ENCODE results near the gene TMEM178A. TPM values are rescaled to one million over a fixed set of nuclear protein-coding genes. Genes with fewer than 3 reads are reported as not detected.

The TMEM178A gene
- total and polyA plus RNA-seq, 2 of the 8 experiments (the other 6 are each of a cell fraction or from before 2014, with no cell fraction given): 11.2 to 14.9 TPM

DNA sequence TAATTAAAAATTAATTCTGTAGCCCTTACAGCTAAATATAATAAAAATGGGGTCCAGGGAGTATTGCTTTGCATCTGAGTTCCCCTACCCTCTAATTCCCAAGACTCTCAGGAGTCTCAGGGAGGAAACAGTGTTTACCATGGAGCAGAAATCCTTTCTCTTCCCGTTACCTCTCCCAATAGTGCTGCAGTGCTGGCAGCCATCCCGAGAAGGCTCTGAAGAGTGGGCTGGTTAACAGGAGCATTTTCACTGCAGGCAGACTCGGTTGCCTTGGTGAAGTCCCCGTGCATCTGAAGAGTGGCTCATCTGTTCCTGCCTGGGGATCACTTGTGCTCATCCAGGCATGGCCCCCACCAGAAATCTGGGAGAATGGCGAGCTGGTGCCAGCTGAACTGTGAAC, 41.8 kb upstream of the TMEM178A start:
- Histone ChIP-seq H4K5ac (ENCODE audit: insufficient read length, low read depth, low read length) (no peak overlapping the region), H3K9ac (replicated peaks in 1 of 4; ENCODE audit: extremely low read depth in 1 of 4, low read depth in 3 of 4, low read length in 3 of 4) (no peak overlapping the region), H2BK12ac (ENCODE audit: low read depth, low read length) (no peak overlapping the region), H3K27me3 (replicated peaks in 1 of 4; ENCODE audit: control insufficient read depth in 3 of 4, extremely low read depth in 1 of 4, insufficient read depth in 3 of 4, low read length in 3 of 4) (no peaks in the 10 kb centered on the region), H3K79me1 (ENCODE audit: low read depth, low read length) (no peaks in the 10 kb centered on the region), H3K79me2 (ENCODE audit: control insufficient read depth in 1 of 2, insufficient read depth in 2 of 2, low read length in 2 of 2) (no peaks in the 10 kb centered on the region), H3K18ac (ENCODE audit: extremely low read depth, low read length) (no peak overlapping the region), H3K23ac (ENCODE audit: insufficient read length) (no peak overlapping the region), H3K14ac (ENCODE audit: insufficient read length) (no peak overlapping the region), H3K4me2 (ENCODE audit: insufficient read depth in 1 of 2, low read depth in 2 of 2, low read length in 2 of 2) (no peak overlapping the region), H2BK5ac (ENCODE audit: low read depth, low read length) (no peak overlapping the region), H3K56ac (replicated peaks; ENCODE audit: insufficient read length, low read depth, low read length) (no peak overlapping the region), H4K8ac (ENCODE audit: extremely low read depth, insufficient read depth, low read length) (no peak overlapping the region), H3K36me3 (ENCODE audit: control insufficient read depth in 2 of 4, insufficient read depth in 4 of 4, low read length in 3 of 4) (no peaks in the 10 kb centered on the region; a peak in 1 of 8 replicates), H3K4me1 (replicated peaks in 1 of 4; ENCODE audit: control insufficient read depth in 3 of 4, insufficient read depth in 4 of 4, low read length in 3 of 4) (peaks cover 0 to 4% (median 0%) of the 10 kb centered on the region in 4 experiments; a peak in 1 of 7 replicates), H2BK15ac (ENCODE audit: low read length) (no peak overlapping the region), H2AK5ac (ENCODE audit: low read depth, low read length) (no peak overlapping the region), H4K91ac (replicated peaks; ENCODE audit: insufficient read length, low read length) (no peak overlapping the region), H4K20me1 (replicated peaks in 1 of 2; ENCODE audit: control insufficient read depth in 1 of 2, insufficient read depth in 2 of 2, low read length in 2 of 2) (no peaks in the 10 kb centered on the region), H3K9me3 (ENCODE audit: insufficient read depth in 2 of 2, low read depth in 1 of 2, low read length in 1 of 2) (peaks cover 0 to 7% of the 10 kb centered on the region in 2 experiments; a peak in 1 of 4 replicates), H3K4me3 (ENCODE audit: extremely low read depth in 1 of 4, insufficient read depth in 2 of 4, low read depth in 3 of 4, low read length in 4 of 4) (no peak overlapping the region), H2BK120ac (replicated peaks; ENCODE audit: low read depth, low read length) (no peak overlapping the region), H3K27ac (ENCODE audit: low read depth, low read length) (no peak overlapping the region), H3K23me2 (ENCODE audit: low read depth, low read length) (no peaks in the 10 kb centered on the region), H2BK20ac (ENCODE audit: low read length) (no peak overlapping the region), H3K4ac (replicated peaks; ENCODE audit: insufficient read length, low read depth, low read length) (no peak overlapping the region), H2AFZ (ENCODE audit: low read length) (peak overlapping the region; percentile 51; the same call in 1 of the 2 replicates)
- FAIRE-seq (no peak), DNase-seq (ENCODE audit: low read depth in 1 of 2, low spot score in 2 of 2) (no peak)
- 88% methylated on average over 5 of the region's 5 CpGs; no CpG with 5 or more reads in 1 of the 2 experiments for WGBS, 2 experiments (ENCODE audit: extremely low coverage in 1 of 2, insufficient coverage in 1 of 2, insufficient read length in 1 of 2, insufficient replicate concordance in 2 of 2, low coverage in 1 of 2, low lambda C conversion rate in 2 of 2, missing lambda C conversion rate in 1 of 2)
- ChIA-PET CTCF (ENCODE audit: partially characterized antibody) (interaction anchor here (1.2 to 1.5 kb wide), 2 partner anchors 10 to 190 kb away, joined by 3 read pairs; no protein-coding TSS in a partner anchor), POLR2A (ENCODE audit: partially characterized antibody) (interaction anchor here (0.9 kb wide), 1 partner anchor 17 kb away, joined by 3 read pairs; no protein-coding TSS in a partner anchor)
- TF ChIP-seq RNF2 (IDR thresholded peaks at IDR 0.05; ENCODE audit: borderline replicate concordance, low read depth, low read length, missing control alignments, poor library complexity, severe bottlenecking) (no peak), EZH2 (IDR thresholded peaks at IDR 0.05; ENCODE audit: low read depth, low read length, severe bottlenecking) (no peak), SP2 (IDR thresholded peaks at IDR 0.05; ENCODE audit: low read length) (no peak), PHF8 (conservative IDR thresholded peaks at IDR 0.05; ENCODE audit: low read depth, low read length) (no peak), GABPA (IDR thresholded peaks at IDR 0.05; ENCODE audit: borderline replicate concordance, insufficient read depth, low read length) (no peak), CBX8 (IDR thresholded peaks at IDR 0.05; ENCODE audit: borderline replicate concordance, low read depth, low read length) (no peak), RBBP5 (IDR thresholded peaks at IDR 0.05; ENCODE audit: borderline replicate concordance, low read depth, low read length) (no peak), NANOG (IDR thresholded peaks at IDR 0.05; ENCODE audit: insufficient read depth, low read depth, low read length, poor library complexity, severe bottlenecking) (no peak), EGR1 (IDR thresholded peaks at IDR 0.05; ENCODE audit: borderline replicate concordance, low read depth, low read length) (no peak), SAP30 (IDR thresholded peaks at IDR 0.05; ENCODE audit: insufficient read depth, insufficient replicate concordance, low read length) (no peak), JUND (IDR thresholded peaks at IDR 0.05; ENCODE audit: low read length) (no peak), TAF1 (IDR thresholded peaks at IDR 0.05; ENCODE audit: low read depth, low read length) (no peak)

Measured in H1 (cell line).